Mesodermal cell (in vitro differentiated cells): ENCODE results near the gene LARGE1.
A peak's percentile ranks its signal among the peaks of the same experiment; 100 is the strongest.

Experiments
- H3K27ac ChIP-seq: 2 replicates; pipeline ENCODE4 v1.7.0; 2013; ENCODE audit warnings: mild to moderate bottlenecking, low read depth, low read length, moderate library complexity; ENCODE audit not compliant: severe bottlenecking
- H3K36me3 ChIP-seq: 2 replicates; pipeline ENCODE4 v1.7.1; 2013; ENCODE audit warnings: mild to moderate bottlenecking, low read length, moderate library complexity; ENCODE audit not compliant: control insufficient read depth, insufficient read depth
- H3K4me1 ChIP-seq: one replicate; pipeline ENCODE4 v1.7.1; 2013; ENCODE audit warnings: mild to moderate bottlenecking, low read length; ENCODE audit not compliant: insufficient read depth, control insufficient read depth, poor library complexity, severe bottlenecking
- H3K4me3 ChIP-seq: 2 replicates; pipeline ENCODE4 v1.7.0; 2013; ENCODE audit warnings: low read length, control low read depth, mild to moderate bottlenecking; ENCODE audit not compliant: insufficient read depth, poor library complexity, severe bottlenecking; ENCODE audit errors: extremely low read depth
- H3K9me3 ChIP-seq: 2 replicates; pipeline ENCODE4 v1.7.1; 2013; ENCODE audit warnings: mild to moderate bottlenecking, low read length, moderate library complexity; ENCODE audit not compliant: control insufficient read depth
- WGBS, 2 experiments: methylation state at CpG; one replicate each; pipeline ENCODE4 v1.1.5; 2013; ENCODE audit warnings: missing lambda C conversion rate in 2 of 2; ENCODE audit not compliant: insufficient coverage in 2 of 2; 5-methylcytosine and 5-hydroxymethylcytosine counted together

The LARGE1 gene

DNA sequence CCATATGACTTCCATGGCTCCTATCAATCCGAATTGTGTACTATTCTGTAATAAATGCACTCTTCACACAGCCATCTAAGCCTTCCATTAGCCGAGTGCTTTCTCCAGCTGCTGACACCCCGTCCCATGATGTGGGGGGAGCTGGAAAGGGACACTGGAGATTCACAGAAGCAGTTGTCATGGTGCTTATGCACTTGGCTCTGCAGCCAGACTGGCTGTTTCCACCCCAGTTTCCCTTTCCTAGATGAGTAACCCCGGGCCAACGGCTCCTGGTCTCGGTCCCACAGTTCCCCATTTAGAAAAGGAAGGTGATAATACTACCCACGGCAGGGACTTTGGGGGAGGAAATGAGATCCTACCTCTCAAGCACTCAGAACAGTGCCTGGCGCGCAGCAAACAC lies 617.2 kb downstream of the LARGE1 start:
- no peaks in the 10 kb centered on the region for H3K9me3 ChIP-seq
- no peak overlapping the region for H3K4me3 ChIP-seq
- no peaks in the 10 kb centered on the region for H3K4me1 ChIP-seq
- no peak overlapping the region for H3K27ac ChIP-seq
- no peaks in the 10 kb centered on the region for H3K36me3 ChIP-seq
- WGBS, 2 experiments, result 80 to 83% methylated on average over 1 of the region's 9 CpGs

GRCh38 chr22:33302549-33302948 lies 617.7 kb downstream of the LARGE1 start:
- H3K36me3 ChIP-seq, result no peaks in the 10 kb centered on the region
- no peak overlapping the region for H3K4me3 ChIP-seq
- WGBS, 2 experiments, result 86 to 90% methylated on average over 10 to 11 of the region's 11 CpGs
- H3K9me3 ChIP-seq, result no peaks in the 10 kb centered on the region
- H3K27ac ChIP-seq, result no peak overlapping the region
- no peaks in the 10 kb centered on the region for H3K4me1 ChIP-seq

DNA sequence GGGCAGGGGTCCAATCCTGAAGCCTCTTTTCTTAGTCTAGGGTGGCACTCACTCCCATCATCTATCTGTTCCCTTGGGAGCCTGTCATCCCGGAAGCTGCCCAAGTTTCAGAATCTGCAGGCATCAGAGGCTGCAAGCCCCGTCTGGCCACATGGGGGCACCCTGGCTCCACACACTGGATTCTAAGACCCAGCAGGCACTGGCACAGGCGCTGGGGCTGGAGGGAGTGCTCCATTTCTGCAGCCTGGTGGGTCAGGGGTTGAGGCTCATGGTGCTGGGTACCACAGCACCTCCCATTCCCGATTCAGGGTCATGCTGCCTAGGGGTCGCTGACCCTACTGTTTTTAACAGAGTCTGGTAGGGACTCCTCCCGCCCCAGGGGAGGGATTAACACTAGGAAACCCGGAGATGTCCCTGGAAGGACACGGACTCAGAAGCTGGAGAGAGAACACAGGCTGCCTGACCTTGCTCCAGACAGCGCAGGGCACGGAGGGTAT lies 618.2 kb downstream of the LARGE1 start:
- WGBS, 2 experiments, result 37 to 42% methylated on average over 9 to 10 of the region's 10 CpGs
- Histone ChIP-seq H3K36me3 (no peaks in the 10 kb centered on the region), H3K4me1 (no peaks in the 10 kb centered on the region), H3K9me3 (no peaks in the 10 kb centered on the region), H3K27ac (no peak overlapping the region), H3K4me3 (no peak overlapping the region)

GRCh38 chr22:33300165-33300564 lies 620.1 kb downstream of the LARGE1 start:
- Histone ChIP-seq H3K9me3 (no peaks in the 10 kb centered on the region), H3K4me3 (no peak overlapping the region), H3K36me3 (peaks cover 5% of the 10 kb centered on the region), H3K27ac (peak overlapping the region; percentile 16), H3K4me1 (no peaks in the 10 kb centered on the region)
- WGBS, 2 experiments, result 63 to 100% methylated on average over 1 of the region's 1 CpG

DNA sequence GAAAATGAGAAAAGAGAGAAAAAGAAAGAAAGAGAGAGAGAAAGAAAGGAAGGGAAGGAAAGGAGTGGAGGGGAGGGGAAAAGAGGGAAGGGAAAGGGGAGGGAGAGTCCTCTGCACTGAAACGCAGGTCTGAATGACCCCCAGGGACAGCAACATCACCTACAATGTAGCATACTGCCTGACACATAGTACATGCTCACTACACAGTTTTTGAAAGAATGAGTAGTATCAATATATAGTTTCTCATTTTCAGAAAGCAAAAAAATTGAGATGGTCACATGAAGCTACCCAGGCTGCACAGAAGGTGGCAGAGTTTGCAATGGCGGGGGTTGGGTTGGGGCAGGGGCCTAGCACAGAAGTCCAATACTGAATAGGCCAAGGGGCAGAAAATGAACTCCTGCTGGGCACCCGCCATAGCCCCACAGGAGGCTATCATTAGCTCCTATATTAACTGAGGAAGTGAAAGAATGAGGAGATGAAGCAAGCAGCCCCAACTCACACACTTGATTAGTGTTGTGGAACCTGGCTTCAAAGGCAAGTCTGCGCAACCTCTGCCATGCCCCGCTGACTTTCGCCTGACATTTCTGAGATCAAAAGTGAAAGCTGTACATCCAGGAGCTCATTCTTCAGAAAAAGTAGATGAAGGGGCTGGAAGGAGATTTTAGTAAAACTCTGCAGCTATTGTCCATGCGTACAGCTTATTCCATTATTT lies 620.9 kb downstream of the LARGE1 start:
- WGBS, 2 experiments, result 88 to 100% methylated on average over 1 to 5 of the region's 7 CpGs
- Histone ChIP-seq H3K4me1 (no peaks in the 10 kb centered on the region), H3K9me3 (no peaks in the 10 kb centered on the region), H3K27ac (peak overlapping the region; percentile 16), H3K36me3 (peaks cover 5% of the 10 kb centered on the region), H3K4me3 (no peak overlapping the region)

GRCh38 chr22:33296941-33297340 lies 623.3 kb downstream of the LARGE1 start:
- Histone ChIP-seq H3K27ac (no peak overlapping the region), H3K36me3 (peaks cover 9% of the 10 kb centered on the region), H3K9me3 (no peaks in the 10 kb centered on the region), H3K4me3 (no peak overlapping the region), H3K4me1 (no peaks in the 10 kb centered on the region)
- 100% methylated on average over 3 of the region's 3 CpGs for WGBS, 2 experiments

- H3K4me1 ChIP-seq, result no peaks in the 10 kb centered on the region
- no peaks in the 10 kb centered on the region for H3K9me3 ChIP-seq
- 93 to 100% methylated on average over 2 of the region's 3 CpGs for WGBS, 2 experiments
- peaks cover 12% of the 10 kb centered on the region for H3K36me3 ChIP-seq
- no peak overlapping the region for H3K4me3 ChIP-seq
- no peak overlapping the region for H3K27ac ChIP-seq
These were observed 632.2 kb downstream of the LARGE1 start for GRCh38 chr22:33288078-33288477.

DNA sequence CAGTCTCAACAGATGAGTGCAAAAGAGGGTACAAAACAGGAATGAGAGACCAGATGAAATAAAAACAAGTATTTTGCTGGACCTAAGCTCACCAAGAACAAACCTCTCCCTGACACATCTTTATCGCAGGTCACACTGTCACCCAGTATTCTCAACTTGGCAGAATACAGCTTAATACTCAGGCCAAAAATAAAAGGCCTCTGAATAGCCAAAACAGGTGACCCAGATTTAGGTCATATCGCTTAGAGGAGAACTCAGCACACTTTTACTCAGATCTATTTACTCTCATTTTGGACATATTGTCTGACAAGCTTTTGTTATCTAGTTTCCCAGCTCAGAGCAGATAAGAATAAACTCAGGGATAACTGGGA lies 645.2 kb downstream of the LARGE1 start:
- H3K4me1 ChIP-seq, result no peaks in the 10 kb centered on the region
- 96 to 100% methylated on average over 2 of the region's 2 CpGs for WGBS, 2 experiments
- no peak overlapping the region for H3K4me3 ChIP-seq
- H3K36me3 ChIP-seq, result peaks cover 32% of the 10 kb centered on the region
- H3K27ac ChIP-seq, result no peak overlapping the region
- no peaks in the 10 kb centered on the region for H3K9me3 ChIP-seq

DNA sequence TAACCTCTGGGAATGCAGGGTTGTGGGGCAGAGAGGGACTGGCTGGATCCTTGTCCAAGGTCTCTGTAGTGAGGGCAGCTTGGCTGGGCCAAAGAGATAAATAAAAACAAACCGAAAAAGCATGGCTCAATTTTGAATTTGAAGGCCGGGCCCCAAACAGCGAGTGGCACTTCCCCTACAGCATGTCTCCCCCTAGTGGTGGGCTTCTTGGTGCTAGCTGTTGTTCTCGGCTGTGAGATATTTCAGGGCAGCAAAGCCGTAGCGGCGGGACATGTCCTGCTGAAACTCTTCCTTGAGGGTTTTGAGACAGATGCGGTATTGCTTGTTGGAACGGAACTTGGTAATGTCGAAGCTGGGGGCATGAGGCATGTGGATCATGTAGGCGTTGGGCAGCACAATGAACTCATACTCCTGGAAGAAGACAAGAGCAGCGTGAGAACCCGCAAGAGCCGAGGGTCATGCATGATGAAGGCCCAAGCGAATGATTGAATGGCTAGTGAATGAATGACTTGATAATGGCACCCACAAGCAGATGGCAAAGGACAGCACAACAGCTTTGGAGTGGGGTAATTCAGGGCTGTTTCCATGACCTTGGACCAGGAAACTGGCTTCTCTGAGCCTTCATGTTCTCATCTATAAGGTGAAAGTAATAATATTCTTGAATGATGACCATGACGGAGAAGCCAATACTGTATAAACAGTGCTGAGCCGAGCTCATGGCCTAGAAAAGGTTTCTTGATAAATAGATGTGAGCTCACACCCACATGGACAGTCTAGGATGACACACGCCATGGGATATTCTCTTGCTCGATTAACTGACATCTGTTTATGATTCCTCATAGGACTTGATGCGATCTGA lies 645.8 kb downstream of the LARGE1 start:
- Histone ChIP-seq H3K27ac (no peak overlapping the region), H3K36me3 (peaks cover 27% of the 10 kb centered on the region), H3K4me1 (no peaks in the 10 kb centered on the region), H3K9me3 (no peaks in the 10 kb centered on the region), H3K4me3 (no peak overlapping the region)
- WGBS, 2 experiments, result 92 to 96% methylated on average over 14 to 19 of the region's 20 CpGs

GRCh38 chr22:33272871-33273270 lies 647.4 kb downstream of the LARGE1 start:
- Histone ChIP-seq H3K4me3 (no peak overlapping the region), H3K36me3 (peaks cover 17% of the 10 kb centered on the region), H3K27ac (no peak overlapping the region), H3K9me3 (no peaks in the 10 kb centered on the region), H3K4me1 (no peaks in the 10 kb centered on the region)
- 100% methylated on average over 1 of the region's 2 CpGs; no CpG with 5 or more reads in 1 of the 2 experiments for WGBS, 2 experiments

DNA sequence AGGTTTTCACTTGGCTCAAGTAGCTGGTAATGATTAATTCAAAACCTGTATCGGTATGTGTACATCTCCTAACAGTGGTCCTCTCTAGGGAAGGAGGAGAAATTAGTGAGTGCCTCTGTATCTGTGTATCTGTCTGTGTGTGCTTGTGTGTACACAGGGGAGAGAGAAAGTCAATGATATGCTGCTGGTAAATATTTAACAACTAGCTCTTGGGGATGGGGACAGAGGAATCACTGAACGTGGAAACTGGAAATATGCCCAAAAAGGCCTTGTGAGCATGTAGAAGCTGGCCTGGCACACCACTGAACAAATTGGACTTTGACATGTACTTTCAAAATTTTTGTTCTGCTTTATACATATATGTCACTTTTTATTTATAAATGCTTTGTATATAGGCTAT lies 648.1 kb downstream of the LARGE1 start:
- H3K27ac ChIP-seq, result no peak overlapping the region
- 80 to 100% methylated on average over 1 to 2 of the region's 2 CpGs for WGBS, 2 experiments
- H3K9me3 ChIP-seq, result no peaks in the 10 kb centered on the region
- no peaks in the 10 kb centered on the region for H3K4me1 ChIP-seq
- H3K4me3 ChIP-seq, result no peak overlapping the region
- peaks cover 13% of the 10 kb centered on the region for H3K36me3 ChIP-seq
